ENCODE measurements around the gene ZDHHC1.

Gene ZDHHC1

DNA sequence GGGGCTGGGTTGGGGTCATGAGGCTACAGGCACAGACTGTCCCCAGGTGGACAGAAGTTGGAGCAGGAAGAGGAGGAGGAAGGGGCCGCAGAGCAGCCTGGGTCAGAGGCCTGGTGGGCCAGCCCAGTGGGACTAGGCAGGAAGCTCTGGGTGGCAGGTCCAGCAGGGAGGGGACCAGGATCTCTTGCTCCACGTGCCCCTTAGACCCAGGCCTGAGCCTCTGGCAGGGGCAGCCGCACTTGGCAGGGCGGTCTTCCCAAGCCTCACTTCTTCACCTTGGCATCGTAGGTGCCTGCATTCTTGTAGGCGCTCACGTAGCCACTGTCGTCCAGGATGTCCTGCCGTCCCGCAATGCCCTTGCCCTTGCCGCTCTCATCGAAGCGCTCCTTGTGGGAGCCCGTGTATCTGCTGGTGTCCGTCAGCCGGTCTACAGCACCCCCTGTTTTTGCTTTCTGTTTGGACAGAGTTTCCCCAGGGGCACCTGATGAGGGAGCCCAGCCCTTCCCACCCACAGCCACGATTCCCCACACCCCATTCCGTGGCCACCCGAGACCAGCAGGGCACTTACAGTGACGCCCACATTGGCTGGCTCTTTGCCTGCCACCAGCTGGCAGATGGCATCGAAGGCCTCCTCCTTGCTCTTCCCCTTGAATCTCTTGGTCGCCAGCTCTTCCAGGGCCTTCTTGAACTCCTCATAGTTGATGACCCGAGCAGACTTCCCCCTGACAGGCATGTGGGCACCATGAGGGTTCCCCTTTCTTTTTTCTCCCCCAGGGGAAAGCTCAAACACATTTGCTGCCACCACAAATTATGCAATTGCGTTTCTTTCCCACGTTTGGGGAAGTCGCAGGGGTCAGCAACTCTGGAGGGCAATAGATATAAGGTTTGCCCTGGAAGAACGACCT, 26.1 kb downstream of the ZDHHC1 start:
- no peaks in the 10 kb centered on the region for H3K36me3 ChIP-seq (ENCODE audit: control insufficient read depth, insufficient read depth, low read length)
- no peak for DNase-seq (ENCODE audit: extremely low read depth, insufficient read length)
- TF ChIP-seq CTCF (IDR thresholded peaks at IDR 0.05; ENCODE audit: insufficient read depth, low read length, poor library complexity, severe bottlenecking), result no peak
- no peaks in the 10 kb centered on the region; the same call in 1 of the 2 replicates for H3K27me3 ChIP-seq (replicated peaks; ENCODE audit: control insufficient read depth, insufficient read depth, low read length)
- no peak overlapping the region for H3K4me3 ChIP-seq (replicated peaks; ENCODE audit: low read depth, low read length)

DNA sequence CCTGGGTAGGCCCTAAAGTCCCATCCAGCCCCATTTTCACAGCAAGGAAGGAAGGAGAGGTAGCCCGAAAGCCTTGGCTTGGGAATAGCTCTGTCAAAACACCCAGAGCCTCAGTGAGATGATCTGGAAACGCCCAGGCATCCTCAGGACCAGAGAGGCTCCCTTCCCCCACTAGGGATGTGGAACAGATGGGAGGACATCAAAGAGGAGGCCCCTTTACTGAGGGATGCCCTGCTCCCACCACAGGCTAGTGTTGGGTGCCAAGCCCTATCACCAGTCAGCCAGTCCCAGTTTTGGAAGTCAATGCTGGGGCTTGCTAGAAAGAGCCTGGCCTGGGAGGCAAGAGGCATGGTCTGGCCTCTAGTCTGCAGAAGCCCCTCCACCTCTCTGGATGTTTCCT, 27.7 kb downstream of the ZDHHC1 start:
- no peaks in the 10 kb centered on the region for H3K36me3 ChIP-seq (ENCODE audit: control insufficient read depth, insufficient read depth, low read length)
- DNase-seq (ENCODE audit: extremely low read depth, insufficient read length), result no peak
- no peaks in the 10 kb centered on the region; the same call in 1 of the 2 replicates for H3K27me3 ChIP-seq (replicated peaks; ENCODE audit: control insufficient read depth, insufficient read depth, low read length)
- TF ChIP-seq CTCF (IDR thresholded peaks at IDR 0.05; ENCODE audit: insufficient read depth, low read length, poor library complexity, severe bottlenecking), result no peak
- no peak overlapping the region for H3K4me3 ChIP-seq (replicated peaks; ENCODE audit: low read depth, low read length)

GRCh38 chr16:67388191-67388590, 28.1 kb downstream of the ZDHHC1 start:
- no peak for TF ChIP-seq CTCF (IDR thresholded peaks at IDR 0.05; ENCODE audit: insufficient read depth, low read length, poor library complexity, severe bottlenecking)
- Histone ChIP-seq H3K27me3 (replicated peaks; ENCODE audit: control insufficient read depth, insufficient read depth, low read length) (no peaks in the 10 kb centered on the region), H3K4me3 (replicated peaks; ENCODE audit: low read depth, low read length) (no peak overlapping the region), H3K36me3 (ENCODE audit: control insufficient read depth, insufficient read depth, low read length) (no peaks in the 10 kb centered on the region)
- no peak for DNase-seq (ENCODE audit: extremely low read depth, insufficient read length)

DNA sequence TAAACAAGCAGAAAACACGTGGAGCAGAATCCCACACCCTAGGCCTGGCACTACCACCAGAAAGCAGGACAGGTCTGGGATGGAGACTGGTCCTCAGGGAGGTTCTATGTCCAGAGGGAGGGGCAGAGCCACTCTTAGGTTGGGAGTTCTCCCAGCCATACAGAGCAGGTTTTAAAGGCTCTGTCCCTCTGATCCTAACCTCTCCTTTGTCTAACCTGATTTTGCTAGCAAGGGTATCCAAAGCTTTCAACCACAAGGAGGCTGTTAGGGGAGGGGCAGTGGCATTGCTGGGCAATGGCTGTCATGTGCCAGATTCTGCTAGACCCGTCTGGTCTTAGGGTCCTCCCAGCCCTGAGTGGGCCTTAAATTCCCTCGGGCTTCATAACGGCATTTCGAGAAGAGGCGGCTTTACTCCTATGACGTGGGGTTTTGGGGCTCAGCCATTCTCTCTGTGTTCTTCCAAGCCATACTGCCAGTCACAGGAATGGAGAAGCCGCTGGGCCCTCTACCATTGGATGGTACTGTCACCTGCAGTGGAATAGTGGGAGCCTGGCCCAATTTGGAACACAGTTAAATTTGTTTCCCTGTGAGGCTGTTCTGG, 28.7 kb downstream of the ZDHHC1 start:
- TF ChIP-seq CTCF (IDR thresholded peaks at IDR 0.05; ENCODE audit: insufficient read depth, low read length, poor library complexity, severe bottlenecking), result no peak
- H3K36me3 ChIP-seq (ENCODE audit: control insufficient read depth, insufficient read depth, low read length), result no peaks in the 10 kb centered on the region
- H3K4me3 ChIP-seq (replicated peaks; ENCODE audit: low read depth, low read length), result no peak overlapping the region
- no peaks in the 10 kb centered on the region for H3K27me3 ChIP-seq (replicated peaks; ENCODE audit: control insufficient read depth, insufficient read depth, low read length)
- no peak for DNase-seq (ENCODE audit: extremely low read depth, insufficient read length)

DNA sequence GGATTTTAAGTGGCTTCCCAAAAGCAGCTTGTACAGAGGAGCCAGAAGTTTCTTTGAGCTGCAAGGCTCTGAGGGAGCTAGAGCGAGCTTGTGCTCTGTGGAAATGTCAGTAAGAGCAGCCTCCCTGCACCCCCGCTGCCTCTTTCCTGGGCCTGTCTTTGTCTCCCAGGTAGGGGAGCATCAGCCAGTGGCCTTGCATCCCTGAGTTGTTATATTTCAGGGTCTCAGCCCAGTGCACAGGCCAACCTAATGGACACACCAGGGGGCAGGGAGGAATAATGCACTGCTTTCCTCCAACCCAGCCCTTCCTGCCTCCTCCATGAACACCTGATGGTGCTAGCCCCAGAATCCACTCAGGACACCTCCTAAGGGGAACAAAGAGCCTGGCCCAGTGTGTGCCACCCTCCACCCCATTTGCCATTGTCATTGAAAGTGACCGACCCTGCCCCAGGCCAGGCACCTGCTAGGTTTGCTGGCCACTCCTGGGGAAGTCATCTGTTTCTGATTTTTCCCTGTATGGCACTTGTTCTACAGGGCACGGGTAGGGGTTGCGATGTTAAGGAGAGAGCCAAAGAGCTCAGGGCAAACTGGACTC, 29.3 kb downstream of the ZDHHC1 start:
- no peak for TF ChIP-seq CTCF (IDR thresholded peaks at IDR 0.05; ENCODE audit: insufficient read depth, low read length, poor library complexity, severe bottlenecking)
- H3K36me3 ChIP-seq (ENCODE audit: control insufficient read depth, insufficient read depth, low read length), result no peaks in the 10 kb centered on the region
- H3K27me3 ChIP-seq (replicated peaks; ENCODE audit: control insufficient read depth, insufficient read depth, low read length), result no peaks in the 10 kb centered on the region
- no peak for DNase-seq (ENCODE audit: extremely low read depth, insufficient read length)
- H3K4me3 ChIP-seq (replicated peaks; ENCODE audit: low read depth, low read length), result no peak overlapping the region
